ENCODE measurements around the gene PLXNA4. TPM values are rescaled to one million over a fixed set of nuclear protein-coding genes. Genes with fewer than 3 reads are reported as not detected.

The PLXNA4 gene
- total RNA-seq, 1 experiment from 2014 or later: not detected

DNA sequence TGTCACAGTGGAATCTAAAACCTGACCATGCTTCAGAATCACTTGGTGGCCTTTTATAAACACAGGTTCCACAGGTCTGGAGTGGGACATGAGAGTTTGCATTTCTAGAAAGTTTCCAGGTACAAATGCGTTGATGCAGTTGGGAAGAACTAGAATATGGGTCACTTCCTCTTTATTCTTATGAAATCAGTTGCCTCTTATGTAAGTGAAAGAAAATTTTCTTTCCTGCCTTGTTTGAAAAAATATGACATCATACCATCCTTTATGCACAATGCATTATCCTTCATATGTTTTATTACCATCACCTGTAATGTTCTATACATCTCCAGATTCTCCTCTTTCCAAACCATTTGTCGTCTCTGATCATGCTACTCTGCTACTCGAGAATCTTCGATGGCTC, 44.0 kb downstream of the PLXNA4 start:
- no peak for DNase-seq (ENCODE audit: low spot score)

DNA sequence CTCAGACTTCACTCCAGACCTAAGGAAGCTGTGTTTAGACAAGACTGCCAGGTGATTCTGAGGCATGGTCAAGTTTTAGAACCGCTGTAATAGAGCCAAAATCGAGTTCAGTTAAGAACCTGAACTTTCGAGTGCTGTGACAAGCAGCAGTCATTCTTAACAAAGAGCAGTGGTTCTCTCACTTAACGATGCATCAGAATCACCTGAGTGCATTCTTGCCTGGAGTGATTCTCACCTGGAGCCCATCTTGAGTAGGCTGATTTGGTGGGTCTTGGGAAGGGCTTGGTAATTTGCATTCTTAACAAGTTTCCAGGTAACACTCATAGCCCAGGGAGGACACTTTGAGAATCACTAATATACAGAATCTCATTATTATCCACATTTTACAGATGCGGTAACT, 44.7 kb downstream of the PLXNA4 start:
- DNase-seq (ENCODE audit: low spot score): no peak

DNA sequence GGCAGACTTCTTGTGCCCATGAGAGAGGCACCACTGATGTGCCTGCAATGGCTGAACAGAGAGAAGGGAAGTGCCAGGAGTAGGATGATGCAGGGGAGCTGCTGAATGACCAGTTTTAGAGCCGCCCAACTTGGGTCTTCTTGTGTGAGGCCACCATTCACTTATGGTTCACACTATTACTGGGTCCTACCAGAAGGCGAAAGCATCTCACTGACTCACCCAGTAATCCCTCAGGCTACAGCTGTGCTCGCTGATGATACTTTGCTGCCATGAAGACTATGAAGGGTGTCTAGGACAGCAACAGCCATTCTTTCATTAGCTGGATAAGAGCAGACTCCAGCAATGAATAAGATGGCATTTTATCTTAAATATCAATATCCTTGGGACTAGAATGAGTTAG, 47.6 kb downstream of the PLXNA4 start:
- no peak for DNase-seq (ENCODE audit: low spot score)

GRCh38 chr7:132527467-132528410, 48.5 kb downstream of the PLXNA4 start:
- no peak for DNase-seq (ENCODE audit: low spot score)

DNA sequence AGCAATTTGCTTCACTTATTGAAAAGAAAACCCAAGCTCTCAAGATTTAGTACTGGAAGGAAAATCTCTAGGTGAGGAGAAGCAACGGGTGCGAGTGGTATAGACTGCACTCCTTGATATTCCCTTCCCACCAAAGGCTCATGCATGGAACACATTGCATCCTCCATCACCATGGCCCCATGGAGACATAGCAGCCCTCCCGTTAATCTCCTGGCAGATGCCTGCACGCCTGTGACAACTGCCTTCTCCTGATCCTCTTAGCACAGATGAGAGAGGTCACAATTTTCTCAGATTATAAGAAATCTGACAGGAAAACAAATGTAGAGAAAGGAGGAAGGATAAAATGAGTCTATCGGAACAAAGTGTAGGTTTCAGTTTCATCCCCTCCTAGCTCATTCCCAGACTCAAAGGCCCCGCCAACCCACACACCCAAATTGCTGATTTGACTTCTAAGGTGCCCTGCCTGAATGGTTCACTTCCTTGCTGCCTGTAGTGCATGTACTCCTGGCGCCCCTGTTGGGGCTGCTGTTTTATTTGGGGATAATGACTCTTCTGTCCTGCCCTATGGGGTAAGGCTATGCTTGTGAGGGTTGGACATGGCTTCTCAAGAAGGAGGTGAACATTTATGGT, 50.0 kb downstream of the PLXNA4 start:
- DNase-seq (ENCODE audit: low spot score): no peak

GRCh38 chr7:132521423-132521822, 54.8 kb downstream of the PLXNA4 start:
- no peak for DNase-seq (ENCODE audit: low spot score)

DNA sequence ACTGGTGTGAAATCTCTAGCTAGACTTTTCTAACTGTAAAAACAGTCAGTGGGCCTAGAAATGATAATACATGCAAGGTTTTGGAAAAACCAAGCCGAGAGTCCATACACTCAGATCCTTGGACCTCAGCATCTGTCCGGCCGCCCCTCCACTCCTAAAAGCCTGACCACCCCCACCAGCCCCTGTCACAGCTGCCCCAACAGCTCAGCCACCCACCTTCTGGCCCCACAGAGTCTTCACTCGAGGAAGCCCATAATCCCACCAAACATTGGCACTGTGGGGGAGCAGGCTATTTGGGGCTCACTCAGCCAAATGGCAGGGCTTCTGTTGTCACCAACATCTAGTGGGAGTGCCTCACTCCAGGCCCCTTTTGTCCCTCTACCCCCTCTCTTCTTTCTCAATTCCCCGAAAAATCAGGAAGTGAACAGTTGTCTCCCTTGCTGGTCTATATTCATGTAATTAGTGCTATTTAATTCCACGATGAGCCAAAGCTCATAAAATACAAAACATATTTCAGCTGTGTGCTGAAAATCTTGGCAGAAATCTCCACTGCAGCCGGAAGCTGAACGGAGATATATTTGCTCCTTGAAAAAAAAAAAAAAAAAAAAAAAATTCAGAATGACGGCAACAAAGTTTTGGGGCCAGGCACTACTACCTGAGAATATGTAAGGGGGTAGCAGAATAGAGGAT, 55.5 kb downstream of the PLXNA4 start:
- no peak for DNase-seq (ENCODE audit: low spot score)

DNA sequence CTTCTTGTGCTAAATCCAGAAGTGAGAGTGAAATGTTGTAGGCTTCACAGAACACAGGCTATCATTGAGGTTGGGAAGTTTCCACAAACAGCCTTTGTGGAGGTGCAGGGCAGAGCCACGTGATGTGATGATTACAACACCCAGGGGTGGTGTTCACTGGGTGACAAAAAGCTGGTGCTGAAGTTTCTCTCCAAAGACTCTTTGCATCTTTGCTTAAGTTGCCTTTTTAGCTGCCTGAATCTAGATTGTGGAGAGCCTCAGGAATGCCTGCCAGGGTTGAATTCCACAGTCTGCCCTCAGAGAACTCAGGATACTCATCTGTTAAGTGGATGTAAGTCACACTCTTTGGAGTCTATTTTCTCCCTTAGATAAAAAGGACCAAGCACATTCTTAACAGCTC, 56.3 kb downstream of the PLXNA4 start:
- no peak for DNase-seq (ENCODE audit: low spot score)

DNA sequence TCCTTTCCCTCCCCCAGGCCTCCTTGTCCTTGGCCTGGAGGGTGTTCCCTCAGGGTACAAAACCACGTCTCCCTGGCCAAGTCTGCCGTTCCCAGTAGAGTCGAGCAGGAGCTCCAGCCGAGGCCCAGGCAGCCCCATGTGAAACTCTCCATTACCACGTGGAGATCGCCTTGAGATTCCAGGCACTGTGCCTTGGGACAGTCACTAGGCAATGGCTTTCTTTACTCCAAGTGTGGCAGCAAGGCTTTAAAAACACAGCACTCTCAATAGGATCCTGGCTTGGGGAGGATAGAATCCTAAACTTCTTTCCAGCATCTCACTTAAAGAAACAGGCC, 57.5 kb downstream of the PLXNA4 start:
- no peak for DNase-seq (ENCODE audit: low spot score)

- peak; percentile 59 for DNase-seq (ENCODE audit: low spot score)
Observed at GRCh38 chr7:132518102-132518838, 58.0 kb downstream of the PLXNA4 start.

- DNase-seq (ENCODE audit: low spot score): no peak
Observed at GRCh38 chr7:132516042-132516840, 60.0 kb downstream of the PLXNA4 start.

DNA sequence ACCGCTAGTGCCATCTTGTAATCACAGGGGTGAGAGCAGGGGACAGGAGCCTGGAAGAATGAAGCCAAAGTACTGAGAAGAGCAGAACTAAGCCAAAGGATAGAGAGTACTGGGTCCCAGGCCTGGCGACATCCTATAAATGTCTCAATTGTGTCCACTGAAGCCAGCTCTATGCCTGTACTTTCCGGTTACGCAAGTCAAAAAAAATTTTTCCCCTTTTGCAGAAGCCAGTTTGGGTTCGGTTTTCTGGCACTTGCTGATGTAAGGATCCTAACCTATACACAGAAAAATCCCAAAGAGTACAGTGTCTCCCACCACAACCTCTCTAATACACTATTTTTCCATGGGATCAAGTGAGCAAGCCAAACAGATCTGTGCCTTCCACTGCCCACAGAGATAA, 61.1 kb downstream of the PLXNA4 start:
- no peak for DNase-seq (ENCODE audit: low spot score)

- DNase-seq (ENCODE audit: low spot score): no peak
Observed at GRCh38 chr7:132514430-132514829, 61.8 kb downstream of the PLXNA4 start.

DNA sequence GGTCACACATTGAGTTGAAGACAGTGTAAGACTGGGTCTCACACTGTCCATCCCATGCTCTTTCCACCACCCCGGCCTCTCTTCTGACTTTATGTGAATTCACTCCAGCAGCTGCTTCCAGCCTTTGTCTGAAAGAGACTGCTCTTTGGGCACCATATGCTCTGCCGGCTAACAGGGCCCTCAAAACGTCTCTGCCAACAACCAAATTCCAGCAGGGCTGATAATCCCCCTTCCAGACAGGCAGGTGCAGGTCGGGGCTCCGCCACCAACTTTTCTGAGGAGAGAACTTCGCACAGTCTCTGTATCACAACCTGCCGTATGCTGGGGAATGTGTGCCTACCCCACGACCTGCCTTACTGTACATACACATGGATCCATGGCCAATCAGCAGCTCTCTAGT, 64.3 kb downstream of the PLXNA4 start:
- no peak for DNase-seq (ENCODE audit: low spot score)

- no peak for DNase-seq (ENCODE audit: low spot score)
Observed at GRCh38 chr7:132511387-132511786, 64.9 kb downstream of the PLXNA4 start.

DNA sequence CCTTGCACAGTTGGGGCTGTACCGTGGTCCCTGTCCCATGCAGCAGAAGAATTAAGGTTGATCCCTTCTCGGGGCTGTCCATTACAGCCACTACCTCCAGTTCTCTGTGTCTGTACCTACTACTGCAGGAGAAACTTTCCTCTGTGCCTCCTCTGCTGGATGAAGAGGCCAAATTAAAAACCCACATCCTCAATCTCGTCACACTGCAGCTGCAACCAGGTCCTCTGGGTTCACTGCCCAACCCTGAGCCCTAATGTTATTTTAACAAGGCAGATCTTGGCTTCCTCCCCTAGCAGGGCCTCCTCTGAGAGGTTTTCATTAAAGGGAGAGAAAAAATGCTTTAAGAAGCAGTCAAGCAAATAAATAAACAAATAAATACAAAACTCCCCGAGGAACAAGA, 66.6 kb downstream of the PLXNA4 start:
- DNase-seq (ENCODE audit: low spot score): no peak

GRCh38 chr7:132508724-132509353, 67.4 kb downstream of the PLXNA4 start:
- DNase-seq (ENCODE audit: low spot score): no peak

DNA sequence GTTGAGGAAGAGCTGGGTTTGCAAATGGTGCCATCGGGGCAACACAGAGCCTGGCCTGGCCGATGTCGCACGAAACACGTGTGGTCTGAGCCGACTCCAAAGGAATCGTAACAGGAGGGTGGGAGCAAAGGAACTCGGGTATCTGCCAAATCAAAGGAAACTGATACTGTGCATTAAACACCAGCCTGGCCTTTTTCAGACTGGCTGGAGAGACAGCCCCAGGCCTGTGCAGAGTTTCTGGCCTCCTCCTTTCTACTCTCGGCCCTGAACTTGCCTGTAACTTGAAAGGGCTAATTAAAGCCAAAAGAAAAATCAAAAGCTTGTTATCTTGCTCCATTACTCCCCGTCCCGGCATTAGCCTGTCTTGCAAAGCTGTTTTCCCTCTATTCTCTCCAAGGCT, 71.4 kb downstream of the PLXNA4 start:
- DNase-seq (ENCODE audit: low spot score): no peak

GRCh38 chr7:132504071-132504470, 72.2 kb downstream of the PLXNA4 start:
- no peak for DNase-seq (ENCODE audit: low spot score)

GRCh38 chr7:132503415-132503814, 72.9 kb downstream of the PLXNA4 start:
- no peak for DNase-seq (ENCODE audit: low spot score)

DNA sequence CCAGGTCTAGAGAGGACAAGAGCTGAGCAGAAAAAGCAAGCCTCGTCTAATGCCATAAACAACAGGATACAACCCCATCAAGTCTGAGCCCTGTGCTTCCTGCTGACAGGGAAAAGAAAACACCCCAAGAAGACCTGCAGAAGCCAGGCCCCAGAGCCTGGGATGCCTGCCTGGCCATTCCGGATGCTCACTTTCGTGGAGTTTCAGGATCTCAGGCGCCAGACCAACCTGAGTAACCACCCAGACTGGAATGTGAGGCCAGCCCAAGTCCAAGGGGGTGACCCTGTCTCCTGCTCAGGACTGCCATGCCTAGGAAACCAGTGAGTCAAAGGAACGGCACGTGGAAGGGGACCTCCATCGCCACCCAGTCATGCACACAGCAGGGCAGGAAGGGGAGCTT, 74.3 kb downstream of the PLXNA4 start:
- no peak for DNase-seq (ENCODE audit: low spot score)
